Activated CD8-positive, alpha-beta memory T cell treated with anti-CD3 and anti-CD28 coated beads for 36 hours (primary cell): ENCODE results near the gene HBM. TPM values are rescaled to one million over a fixed set of nuclear protein-coding genes. Genes with fewer than 3 reads are reported as not detected.
"Not testable (repeated sequence)": the region's sequence is repeated elsewhere in the genome, so short reads cannot be mapped to it uniquely, and the experiment has no call there.

ENCODE experiments used
- CTCF ChIA-PET: fragments of 350-600 bp; sonication (Branson Sonifier 250); formaldehyde crosslinking; loops from one replicate; lab custom pipeline; 2021; ENCODE audit warnings: antibody characterized with exemption; lab: Charles Lee
- POLR2A ChIA-PET: fragments of 350-600 bp; sonication (Branson Sonifier 250); formaldehyde crosslinking; loops from one replicate; lab custom pipeline; 2021; ENCODE audit warnings: antibody characterized with exemption; lab: Charles Lee
- total RNA-seq, 2 experiments: library from RNA; stranded (reverse); gene quantifications; one replicate each; pipeline ENCODE4 v1.2.3, GENCODE V29; 2021

The HBM gene
- not detected for total RNA-seq

DNA sequence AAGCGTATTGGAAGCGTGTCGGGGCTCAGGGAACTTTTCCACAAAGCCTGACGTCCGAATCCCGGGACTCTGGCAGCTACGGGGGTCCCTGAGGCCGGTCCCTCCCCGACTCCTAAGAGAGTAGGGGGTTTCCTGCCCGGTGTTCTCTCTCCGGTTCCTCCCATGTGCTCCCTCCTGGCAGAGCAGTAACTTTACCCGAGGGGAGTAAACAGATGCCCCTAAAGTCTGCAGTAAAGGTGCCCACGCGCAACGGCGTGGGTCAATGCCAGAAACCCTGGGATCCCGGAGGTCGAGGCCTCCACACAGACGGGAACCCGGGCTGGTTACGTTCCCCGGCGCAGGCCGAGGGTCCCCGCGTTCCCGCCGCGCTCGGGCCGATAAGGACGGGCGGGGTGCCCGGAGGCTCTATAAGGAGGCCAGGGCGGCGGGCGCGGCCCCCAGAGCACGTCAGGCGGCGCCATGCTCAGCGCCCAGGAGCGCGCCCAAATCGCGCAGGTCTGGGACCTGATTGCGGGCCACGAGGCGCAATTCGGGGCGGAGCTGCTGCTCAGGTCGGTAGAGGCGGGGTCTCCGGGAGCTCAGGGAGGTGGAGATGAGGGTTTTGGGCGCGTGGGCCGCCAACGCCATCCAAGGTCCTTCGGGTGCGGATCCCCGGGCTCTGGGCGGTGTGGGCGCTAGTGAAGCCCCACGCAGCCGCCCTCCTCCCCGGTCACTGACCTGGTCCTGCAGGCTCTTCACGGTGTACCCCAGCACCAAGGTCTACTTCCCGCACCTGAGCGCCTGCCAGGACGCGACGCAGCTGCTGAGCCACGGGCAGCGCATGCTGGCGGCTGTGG is at the start of gene HBM:
HBM (plus strand) TSS at position 440 of the 836 bp plus-strand sequence; CDS start at position 460, 20 bp downstream.
- POLR2A ChIA-PET = interaction anchor here (0.6 kb wide), 1 partner anchor 14 kb away, joined by 3 read pairs; no protein-coding TSS in a partner anchor
- CTCF ChIA-PET = interaction anchor here (0.6 to 0.7 kb wide), 2 partner anchors 58 to 59 kb away, joined by 3 read pairs; no protein-coding TSS in a partner anchor

GRCh38 chr16:116015-116414 is 49.8 kb upstream of the HBM start:
- POLR2A ChIA-PET = no interaction called here
- CTCF ChIA-PET = interaction anchor here (2.1 to 2.9 kb wide), 2 partner anchors 9 to 19 kb away, joined by 9 to 13 read pairs; no protein-coding TSS in a partner anchor

GRCh38 chr16:117379-118365 is 48.1 kb upstream of the HBM start:
- ChIA-PET CTCF (interaction anchor here (0.6 to 2.9 kb wide), 17 partner anchors 10 to 283 kb away, joined by 3 to 13 read pairs (median 4); partner anchors contain the start of genes DECR2, HBQ1 and MPG), POLR2A (no interaction called here)

DNA sequence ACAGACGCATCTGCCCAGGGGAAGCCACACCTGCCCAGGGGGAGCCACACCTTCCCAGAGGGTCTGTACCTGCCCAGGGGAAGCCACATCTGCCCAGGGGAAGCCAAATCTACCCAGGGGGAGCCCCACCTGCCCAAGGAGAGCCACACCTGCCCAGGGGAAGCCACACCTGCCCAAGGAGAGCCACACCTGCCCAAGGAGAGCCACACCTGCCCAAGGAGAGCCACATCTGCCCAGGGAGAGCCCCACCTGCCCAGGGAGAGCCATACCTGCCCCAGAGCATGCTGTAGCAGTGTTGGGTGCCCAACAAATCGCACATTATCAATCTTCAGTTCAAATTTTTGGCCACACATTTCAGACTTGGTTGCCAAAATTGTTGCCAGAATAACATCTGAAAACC is 46.9 kb upstream of the HBM start:
- POLR2A ChIA-PET = no interaction called here
- CTCF ChIA-PET = interaction anchor here (1.0 to 2.9 kb wide), 3 partner anchors 22 to 236 kb away, joined by 4 to 13 read pairs (median 7); no protein-coding TSS in a partner anchor

DNA sequence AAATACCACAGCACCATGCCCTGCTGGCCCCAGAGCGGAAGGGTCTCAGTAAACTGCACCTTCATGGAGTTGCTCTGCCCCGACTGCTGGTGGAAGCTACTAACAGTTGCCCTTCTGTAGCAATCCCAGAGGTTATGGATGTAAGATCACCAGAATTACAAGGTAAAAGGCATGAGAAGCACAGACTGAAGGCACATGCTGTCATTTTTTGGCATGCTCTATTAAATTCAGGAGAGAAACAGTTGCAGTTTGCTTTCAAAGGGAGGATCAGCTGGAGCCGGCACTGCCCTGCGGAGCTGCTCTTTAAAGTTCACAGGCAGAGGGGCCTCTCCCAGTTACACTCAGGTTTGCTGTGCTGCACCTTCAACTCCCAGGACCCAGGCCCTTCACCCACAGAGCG is 46.5 kb upstream of the HBM start:
- CTCF ChIA-PET = interaction anchor here (1.0 kb wide), 1 partner anchor 22 kb away, joined by 3 read pairs; no protein-coding TSS in a partner anchor
- POLR2A ChIA-PET = no interaction called here

DNA sequence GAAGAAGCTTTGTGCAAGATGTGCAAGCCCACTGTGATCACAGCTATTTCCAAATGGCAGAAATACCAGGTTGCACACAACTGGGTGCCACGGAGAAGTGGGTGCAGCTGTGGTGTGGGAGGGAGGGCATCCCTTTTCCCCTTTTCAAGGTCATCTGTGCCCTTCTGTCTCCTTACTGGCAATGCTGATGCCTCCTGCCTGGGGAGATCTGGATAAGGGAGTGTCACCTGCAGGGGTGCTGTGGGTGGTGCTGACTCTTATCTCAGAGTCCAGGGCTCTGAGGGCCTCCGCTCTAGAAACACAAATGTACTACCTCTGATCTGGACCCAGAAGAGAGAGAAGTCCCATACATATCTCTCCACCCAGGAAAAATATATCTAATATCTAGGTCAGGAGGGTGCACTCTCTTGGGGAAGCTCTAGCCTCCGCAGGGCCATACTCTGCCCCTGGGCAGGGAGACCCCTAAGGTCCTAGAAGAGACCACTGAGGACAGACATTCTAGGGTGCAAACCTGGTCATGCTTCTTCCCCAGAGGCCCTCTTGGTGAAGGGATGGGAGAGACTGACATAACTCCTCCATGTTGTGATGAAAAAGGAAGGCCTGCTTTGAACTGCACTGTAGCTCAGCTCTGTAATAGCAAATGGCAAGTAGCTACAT is 45.8 kb upstream of the HBM start:
- CTCF ChIA-PET = interaction anchor here (1.0 kb wide), 1 partner anchor 22 kb away, joined by 3 read pairs; no protein-coding TSS in a partner anchor

DNA sequence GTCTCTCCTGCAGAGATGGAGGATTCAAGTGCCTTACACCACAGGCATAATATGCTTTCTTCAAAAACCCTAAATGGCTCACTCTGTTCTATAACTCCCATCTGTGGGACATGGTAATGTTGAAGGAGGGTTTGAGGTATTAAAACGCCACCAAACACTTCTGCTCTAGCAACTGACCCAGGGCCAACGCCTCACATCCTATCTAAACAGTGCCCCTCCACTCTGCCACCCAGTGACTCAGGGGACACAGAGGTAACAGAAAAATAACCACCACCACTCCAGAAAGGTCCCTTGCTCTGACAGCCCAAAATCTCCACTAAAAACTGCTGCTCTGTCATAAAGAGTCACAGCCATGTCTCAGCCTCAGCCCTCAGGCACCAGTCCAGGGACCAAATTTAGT is 45.0 kb upstream of the HBM start:
- ChIA-PET CTCF (no interaction called here), POLR2A (no interaction called here)

More for the DNA sequence above, 45.8 kb upstream of the HBM start:
- POLR2A ChIA-PET = no interaction called here

DNA sequence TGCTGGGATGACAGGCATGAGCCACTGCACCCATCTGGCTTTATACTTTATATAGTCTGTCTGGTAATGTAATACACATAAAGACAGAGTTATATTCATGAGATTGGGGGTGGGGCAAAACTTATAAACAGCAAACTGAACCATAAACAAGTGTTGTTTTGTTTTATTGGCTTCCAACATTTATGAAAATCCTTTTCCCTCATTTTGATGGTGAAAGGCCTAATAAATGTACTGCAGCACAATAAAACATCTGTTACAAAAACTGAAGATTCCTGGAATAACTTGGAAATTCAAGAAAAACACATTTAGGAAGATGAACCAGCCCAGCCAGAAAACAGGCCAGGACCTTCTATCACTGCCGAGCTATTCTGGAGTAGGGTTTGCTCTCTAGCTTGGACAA is 43.4 kb upstream of the HBM start:
- CTCF ChIA-PET = no interaction called here

GRCh38 chr16:123558-124350 is 42.0 kb upstream of the HBM start:
- CTCF ChIA-PET = not testable (repeated sequence)

More for the DNA sequence above, 43.4 kb upstream of the HBM start:
- POLR2A ChIA-PET = no interaction called here

DNA sequence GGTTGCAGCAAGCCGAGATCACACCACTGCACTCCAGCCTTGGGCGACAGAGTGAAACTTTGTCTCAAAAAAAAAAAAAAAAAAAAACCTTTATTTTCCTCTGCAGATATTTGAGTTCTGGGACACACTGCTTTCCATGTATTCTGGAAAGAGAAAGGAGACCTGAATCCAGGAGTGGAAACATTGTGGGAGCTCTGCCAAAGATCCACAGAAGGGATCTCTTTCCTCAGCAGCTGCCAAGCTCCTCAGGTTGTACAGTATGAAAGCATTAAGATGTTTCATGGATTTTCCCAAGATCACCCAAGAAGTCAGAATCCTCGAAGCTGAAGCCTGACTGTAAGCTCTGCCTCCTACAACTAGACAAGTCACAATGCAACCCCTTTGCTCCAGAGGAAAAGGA is 40.8 kb upstream of the HBM start:
- POLR2A ChIA-PET = no interaction called here

More at GRCh38 chr16:123558-124350, 42.0 kb upstream of the HBM start:
- POLR2A ChIA-PET = not testable (repeated sequence)

DNA sequence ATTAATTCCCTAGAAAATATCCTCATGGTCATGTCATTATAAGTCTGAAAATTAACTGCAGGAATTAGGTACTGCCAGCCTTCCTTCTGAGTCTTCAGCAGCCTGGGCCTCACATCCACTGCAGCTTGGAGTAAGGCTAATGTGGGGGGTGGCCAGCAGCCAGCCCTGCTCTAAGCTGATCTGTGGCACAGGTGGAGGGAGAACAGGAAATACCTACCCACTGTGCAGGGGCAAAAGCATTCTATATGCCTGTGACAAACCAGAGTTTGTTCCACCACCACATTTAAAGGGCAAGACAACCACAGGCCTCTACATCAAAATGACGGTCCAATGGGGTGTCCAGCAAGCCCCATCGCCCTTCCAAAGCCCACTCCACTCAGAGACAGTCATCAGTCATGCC is 36.7 kb upstream of the HBM start:
- ChIA-PET POLR2A (no interaction called here), CTCF (interaction anchor here (1.0 to 1.1 kb wide), 2 partner anchors 11 to 33 kb away, joined by 3 read pairs; no protein-coding TSS in a partner anchor)

More for the DNA sequence above, 40.8 kb upstream of the HBM start:
- CTCF ChIA-PET = interaction anchor here (0.6 kb wide), 1 partner anchor 28 kb away, joined by 3 read pairs; no protein-coding TSS in a partner anchor

DNA sequence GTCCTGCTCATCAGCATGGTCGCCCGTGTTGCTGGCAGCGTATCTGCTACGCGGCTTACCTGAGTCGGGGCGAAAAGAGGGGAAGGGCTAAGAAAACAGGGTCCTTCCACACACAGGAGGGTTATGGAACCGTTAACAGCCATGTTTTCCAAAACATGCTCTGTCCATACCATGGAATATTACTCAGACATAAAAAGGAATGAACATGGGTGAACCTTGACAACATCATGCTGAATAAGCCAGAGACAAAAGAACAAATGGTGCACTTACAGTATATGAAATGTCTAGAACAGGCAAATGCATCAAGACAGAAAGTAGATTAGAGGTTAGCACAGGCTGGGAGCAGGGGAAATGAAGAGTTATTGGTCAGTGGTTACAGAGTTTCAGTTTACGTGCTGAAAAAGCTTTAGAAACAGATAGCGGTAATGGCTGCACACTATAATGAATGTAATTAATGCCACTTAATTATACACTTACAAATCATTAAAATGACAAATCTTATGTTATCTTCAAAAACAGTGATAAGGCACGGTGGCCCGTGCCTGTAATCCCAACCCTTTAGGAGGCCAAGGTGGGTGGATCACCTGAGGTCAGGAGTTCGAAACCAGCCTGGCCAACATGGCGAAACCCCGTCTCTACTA is 35.1 kb upstream of the HBM start:
- CTCF ChIA-PET = interaction anchor here (1.2 kb wide), 1 partner anchor 51 kb away, joined by 3 read pairs; no protein-coding TSS in a partner anchor
- POLR2A ChIA-PET = no interaction called here

GRCh38 chr16:132120-132519 is 33.7 kb upstream of the HBM start:
- ChIA-PET CTCF (interaction anchor here (1.0 kb wide), 1 partner anchor 25 kb away, joined by 3 read pairs; no protein-coding TSS in a partner anchor), POLR2A (no interaction called here)

- ChIA-PET CTCF (interaction anchor here (1.3 to 2.0 kb wide), 3 partner anchors 16 to 228 kb away, joined by 3 to 10 read pairs (median 6); no protein-coding TSS in a partner anchor), POLR2A (interaction anchor here (0.5 kb wide), 1 partner anchor 82 kb away, joined by 10 read pairs; no protein-coding TSS in a partner anchor)
These were observed 32.1 kb upstream of the HBM start for GRCh38 chr16:133716-134115.

DNA sequence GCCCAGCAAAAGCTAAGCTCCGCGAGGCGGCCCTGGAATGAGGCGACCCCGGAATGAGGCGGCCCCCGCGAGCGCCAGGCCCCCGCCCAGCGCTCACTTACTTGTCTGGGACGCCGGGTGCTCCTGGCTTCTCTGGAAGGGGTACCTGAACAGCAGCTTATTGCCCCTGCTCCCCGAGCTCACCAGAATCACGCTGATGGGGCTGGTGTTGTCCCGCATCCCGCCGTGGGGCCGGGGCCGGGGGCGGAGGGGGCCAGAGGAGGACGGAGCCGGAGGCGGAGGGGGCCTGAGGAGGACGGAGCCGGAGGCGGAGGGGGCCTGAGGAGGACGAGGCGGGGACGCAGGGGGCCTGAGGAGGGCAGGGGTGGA is 27.7 kb upstream of the HBM start:
- ChIA-PET CTCF (interaction anchor here (1.5 to 1.6 kb wide), 2 partner anchors 31 to 72 kb away, joined by 4 to 7 read pairs; no protein-coding TSS in a partner anchor), POLR2A (no interaction called here)

GRCh38 chr16:140175-140857 is 25.5 kb upstream of the HBM start:
- POLR2A ChIA-PET = no interaction called here
- CTCF ChIA-PET = interaction anchor here (0.5 kb wide), 1 partner anchor 58 kb away, joined by 6 read pairs; no protein-coding TSS in a partner anchor
